Right atrium auricular region (tissue), 2 donors: ENCODE results near the gene BMF. TPM values are rescaled to one million over a fixed set of nuclear protein-coding genes. Genes with fewer than 3 reads are reported as not detected.
A peak's percentile ranks its signal among the peaks of the same experiment; 100 is the strongest.

ENCODE experiments used
- DNase-seq: peaks from one replicate; pipeline ENCODE4 v3.0.0-alpha.2; 2019; ENCODE audit warnings: low spot score
- H3K27ac ChIP-seq, 2 donors: fragments of 200-600 bp; sonication (generic); 1 replicate in 1 of 2; 2 replicates in 1 of 2; pipeline ENCODE4 v1.5.1; 2016 to 2019
- H3K27me3 ChIP-seq, 2 donors: fragments of 200-600 bp; sonication (generic); one replicate each; pipeline versions ENCODE4 v1.5.1 to v1.6.0; 2017 to 2019
- H3K36me3 ChIP-seq: fragments of 200-600 bp; sonication (generic); one replicate; pipeline ENCODE4 v1.5.1; 2016
- H3K4me1 ChIP-seq, 2 donors: fragments of 200-600 bp; sonication (generic); one replicate each; pipeline versions ENCODE4 v1.5.1 to v1.6.0; 2017 to 2019
- H3K4me3 ChIP-seq, 2 donors: fragments of 200-600 bp; sonication (generic); 1 replicate in 1 of 2; 2 replicates in 1 of 2; pipeline ENCODE4 v1.5.1; 2017 to 2019; ENCODE audit warnings: mild to moderate bottlenecking in 1 of 2, moderate library complexity in 1 of 2
- H3K9me3 ChIP-seq, 2 donors: fragments of 200-600 bp; sonication (generic); one replicate each; pipeline ENCODE4 v1.5.1; 2019
- CTCF ChIP-seq, 2 donors: fragments of 200-600 bp; sonication (generic); IDR thresholded peaks; one replicate each; pipeline ENCODE4 v1.5.1; 2019; ENCODE audit warnings: antibody characterized with exemption in 2 of 2
- total RNA-seq, 2 donors: library from RNA; depleted of rRNA; stranded (reverse); fragments of >200 nt; gene quantifications; one replicate each; pipeline ENCODE4 v1.1.0, GENCODE V29; 2016

BMF gene
- total RNA-seq, 2 donors from 2014 or later, result 1.3 to 3.0 TPM

DNA sequence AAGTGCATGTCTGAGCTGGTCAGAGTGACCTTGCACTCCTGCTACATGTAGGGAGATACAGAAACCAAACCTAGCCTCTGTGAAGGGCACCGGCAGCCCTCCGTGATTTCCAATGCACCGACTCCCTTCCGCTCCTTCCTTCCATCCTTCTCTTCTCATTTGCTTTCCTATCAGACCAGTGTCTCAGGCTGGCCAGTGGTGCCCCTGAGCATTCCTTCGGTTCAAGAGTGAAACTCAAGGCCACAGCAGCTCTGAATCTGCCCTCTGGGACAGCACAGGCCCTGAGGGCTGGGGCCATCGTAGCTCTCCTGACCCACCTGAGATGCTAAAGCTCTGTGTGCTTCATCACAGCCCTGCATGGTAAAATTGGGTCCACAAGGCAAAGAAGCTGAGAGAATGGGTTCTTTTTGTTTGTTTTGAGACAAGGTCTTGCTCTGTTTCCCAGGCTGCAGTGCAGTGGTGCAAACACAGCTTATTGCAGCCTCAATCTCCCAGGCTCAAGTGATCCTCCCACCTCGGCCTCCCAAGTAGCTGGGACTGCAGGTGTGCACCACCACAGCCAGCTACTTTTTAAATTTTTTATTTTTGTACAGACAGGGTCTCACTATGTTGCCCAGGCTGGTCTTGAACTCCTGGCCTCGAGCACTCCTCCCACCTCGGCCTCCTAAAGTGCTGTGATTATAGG is 2.3 kb upstream of the BMF start:
- Histone ChIP-seq H3K9me3 (no peaks in the 10 kb centered on the region), H3K4me3 (no peak overlapping the region), H3K36me3 (no peaks in the 10 kb centered on the region), H3K27ac (no peak overlapping the region), H3K27me3 (no peaks in the 10 kb centered on the region), H3K4me1 (peaks cover 0 to 30% of the 10 kb centered on the region in 2 donors)
- no peak for DNase-seq
- no peak for TF ChIP-seq CTCF (IDR thresholded peaks at IDR 0.05)

GRCh38 chr15:40108061-40108854 is 421 bp downstream of the BMF start:
- peaks cover 0 to 58% of the 10 kb centered on the region in 2 donors for H3K4me1 ChIP-seq
- H3K27ac ChIP-seq, result peak overlapping the region; percentile 80 to 90
- H3K27me3 ChIP-seq, result no peaks in the 10 kb centered on the region
- peak; percentile 82 for DNase-seq
- H3K4me3 ChIP-seq, result peak overlapping the region; percentile 72 to 74
- TF ChIP-seq CTCF (IDR thresholded peaks at IDR 0.05), result no peak
- H3K36me3 ChIP-seq, result no peaks in the 10 kb centered on the region
- H3K9me3 ChIP-seq, result no peaks in the 10 kb centered on the region

DNA sequence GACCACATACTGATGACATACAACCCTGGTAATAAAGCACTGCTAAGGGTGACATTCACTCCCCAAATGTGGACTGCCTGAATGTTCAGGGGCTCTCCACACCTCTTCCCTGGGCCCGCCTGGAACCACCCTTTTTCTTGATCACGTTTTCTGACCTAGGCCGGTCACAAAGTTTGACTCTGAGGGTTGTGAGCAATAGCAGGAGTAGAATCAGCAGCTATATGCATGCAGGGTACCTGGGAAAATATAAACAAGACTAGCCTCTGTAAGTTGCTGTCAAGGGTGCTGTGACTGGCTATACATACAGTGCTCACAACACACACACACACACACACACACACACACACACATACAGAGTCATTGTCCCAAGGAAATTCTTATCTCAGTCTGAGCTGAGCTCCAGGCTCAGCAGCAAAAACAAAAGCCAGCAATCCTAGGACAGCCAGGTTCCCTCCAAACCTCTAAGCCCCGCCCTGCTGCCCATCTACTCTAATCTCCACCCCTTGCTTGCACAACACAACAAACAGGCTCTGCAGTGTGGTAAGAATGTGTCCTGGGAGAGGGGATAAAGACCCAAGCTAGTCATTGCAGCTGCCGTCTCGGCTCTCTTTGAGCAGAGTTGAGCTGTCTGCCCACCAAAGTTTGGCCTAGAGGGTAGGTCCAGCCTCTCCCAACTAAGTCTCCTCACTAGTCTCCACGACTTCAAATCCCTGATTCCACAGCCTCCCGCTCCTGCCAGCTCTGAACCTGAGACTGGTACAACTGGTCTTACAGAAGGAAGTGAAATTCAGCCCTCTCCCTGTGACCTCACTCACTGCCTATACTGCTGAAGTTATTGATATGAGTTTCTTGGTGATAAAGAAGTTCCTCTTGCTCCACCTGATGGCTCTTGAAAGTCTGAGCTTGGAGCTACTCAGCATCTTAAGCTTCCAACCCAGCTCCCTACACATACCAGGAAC is 2.2 kb downstream of the BMF start:
- Histone ChIP-seq H3K9me3 (no peaks in the 10 kb centered on the region), H3K27me3 (no peaks in the 10 kb centered on the region), H3K27ac (peak overlapping the region; percentile 38 to 78), H3K36me3 (no peaks in the 10 kb centered on the region), H3K4me3 (no peak overlapping the region), H3K4me1 (peaks cover 0 to 75% of the 10 kb centered on the region in 2 donors)
- TF ChIP-seq CTCF (IDR thresholded peaks at IDR 0.05), result no peak
- DNase-seq, result peak; percentile 90

DNA sequence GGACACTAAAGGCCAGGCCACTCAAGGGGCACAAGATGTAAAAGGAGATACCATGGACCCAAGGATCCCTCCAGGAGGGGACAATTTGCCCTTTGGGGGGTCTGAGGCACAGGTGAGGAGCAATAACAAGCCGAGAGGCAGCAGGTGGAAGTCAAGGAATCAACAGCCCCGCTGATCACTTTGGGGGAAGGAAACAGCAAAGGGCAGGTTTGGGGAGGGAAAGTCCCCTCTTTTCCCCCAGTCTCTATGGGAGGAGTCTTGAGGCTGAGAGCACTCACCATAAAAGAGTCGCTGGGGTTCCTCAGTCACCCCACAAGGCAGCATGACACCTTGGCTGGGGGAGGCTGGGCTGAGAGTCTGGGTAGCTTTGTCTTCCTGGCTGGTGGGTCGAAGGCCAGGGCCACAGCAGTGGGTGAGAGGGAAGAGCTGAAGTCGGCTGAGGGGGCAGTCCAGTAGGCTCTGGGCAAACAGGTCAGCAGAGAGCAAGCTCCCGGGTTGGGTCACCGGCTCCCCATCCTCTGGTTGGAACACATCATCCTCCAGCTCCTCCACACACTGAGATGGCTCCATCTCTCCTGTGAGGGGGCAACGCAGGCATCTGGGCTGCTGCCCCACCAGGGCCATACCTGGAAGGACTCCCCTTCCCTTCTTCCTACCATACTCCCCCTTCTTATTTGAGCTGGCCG is 3.0 kb downstream of the BMF start:
- Histone ChIP-seq H3K36me3 (no peaks in the 10 kb centered on the region), H3K4me1 (peaks cover 0 to 81% of the 10 kb centered on the region in 2 donors), H3K27ac (peak overlapping the region; percentile 38 to 78), H3K4me3 (no peak overlapping the region), H3K9me3 (no peaks in the 10 kb centered on the region), H3K27me3 (no peaks in the 10 kb centered on the region)
- no peak for DNase-seq
- no peak for TF ChIP-seq CTCF (IDR thresholded peaks at IDR 0.05)

GRCh38 chr15:40104865-40105516 is 3.7 kb downstream of the BMF start:
- peaks cover 0 to 88% of the 10 kb centered on the region in 2 donors for H3K4me1 ChIP-seq
- peak; percentile 86 to 96 for TF ChIP-seq CTCF (IDR thresholded peaks at IDR 0.05)
- no peak overlapping the region for H3K4me3 ChIP-seq
- no peaks in the 10 kb centered on the region for H3K36me3 ChIP-seq
- DNase-seq, result peak; percentile 92
- peak overlapping the region; percentile 38 to 78 for H3K27ac ChIP-seq
- H3K27me3 ChIP-seq, result no peaks in the 10 kb centered on the region
- no peaks in the 10 kb centered on the region for H3K9me3 ChIP-seq
